ENCODE measurements around the gene ATPAF2.

Gene ATPAF2

DNA sequence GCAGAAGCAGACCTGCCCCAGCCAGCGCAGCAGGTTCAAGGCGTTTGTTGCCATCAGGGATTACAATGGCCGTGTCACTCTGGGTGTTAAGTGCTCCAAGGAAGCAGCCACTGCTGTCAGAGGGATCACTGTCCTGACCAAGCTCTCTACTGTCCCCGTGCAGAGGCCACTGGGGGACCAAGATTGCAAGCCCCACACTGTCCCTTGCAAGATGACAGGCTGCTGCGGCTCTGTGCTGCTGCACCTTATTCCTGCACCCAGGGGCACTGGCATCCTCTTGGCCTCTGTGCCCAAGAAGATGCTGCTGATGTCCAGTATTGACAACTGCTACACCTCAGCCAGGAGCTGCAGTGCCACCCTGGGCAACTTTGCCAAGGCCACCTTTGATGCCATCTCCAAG, 27.7 kb downstream of the ATPAF2 start:
- H4K20me1 ChIP-seq (ENCODE audit: insufficient read depth, low read length): no peaks in the 10 kb centered on the region
- no peak for TF ChIP-seq EZH2 (IDR thresholded peaks at IDR 0.05; ENCODE audit: borderline replicate concordance, low read length)
- TF ChIP-seq, protein P1, sequence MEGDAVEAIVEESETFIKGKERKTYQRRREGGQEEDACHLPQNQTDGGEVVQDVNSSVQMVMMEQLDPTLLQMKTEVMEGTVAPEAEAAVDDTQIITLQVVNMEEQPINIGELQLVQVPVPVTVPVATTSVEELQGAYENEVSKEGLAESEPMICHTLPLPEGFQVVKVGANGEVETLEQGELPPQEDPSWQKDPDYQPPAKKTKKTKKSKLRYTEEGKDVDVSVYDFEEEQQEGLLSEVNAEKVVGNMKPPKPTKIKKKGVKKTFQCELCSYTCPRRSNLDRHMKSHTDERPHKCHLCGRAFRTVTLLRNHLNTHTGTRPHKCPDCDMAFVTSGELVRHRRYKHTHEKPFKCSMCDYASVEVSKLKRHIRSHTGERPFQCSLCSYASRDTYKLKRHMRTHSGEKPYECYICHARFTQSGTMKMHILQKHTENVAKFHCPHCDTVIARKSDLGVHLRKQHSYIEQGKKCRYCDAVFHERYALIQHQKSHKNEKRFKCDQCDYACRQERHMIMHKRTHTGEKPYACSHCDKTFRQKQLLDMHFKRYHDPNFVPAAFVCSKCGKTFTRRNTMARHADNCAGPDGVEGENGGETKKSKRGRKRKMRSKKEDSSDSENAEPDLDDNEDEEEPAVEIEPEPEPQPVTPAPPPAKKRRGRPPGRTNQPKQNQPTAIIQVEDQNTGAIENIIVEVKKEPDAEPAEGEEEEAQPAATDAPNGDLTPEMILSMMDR (IDR thresholded peaks at IDR 0.05; ENCODE audit: low read length): no peak
- no peaks in the 10 kb centered on the region for H3K79me2 ChIP-seq (ENCODE audit: insufficient read depth, low read length)
- H3K27me3 ChIP-seq (ENCODE audit: insufficient read depth, low read length): no peaks in the 10 kb centered on the region
- H3K27ac ChIP-seq (ENCODE audit: low read depth, low read length, poor library complexity, severe bottlenecking): no peak overlapping the region
- H3F3A ChIP-seq (ENCODE audit: insufficient read depth, low read length): no peaks in the 10 kb centered on the region
- no peak overlapping the region for H3K9ac ChIP-seq (ENCODE audit: low read length)
- H3K4me3 ChIP-seq (ENCODE audit: low read depth, low read length, poor library complexity, severe bottlenecking): no peak overlapping the region
- no peak overlapping the region for H3K4me2 ChIP-seq (ENCODE audit: low read length)
- H3K36me3 ChIP-seq (ENCODE audit: insufficient read depth, low read length): peaks cover 64% of the 10 kb centered on the region
- no peak overlapping the region for H2AFZ ChIP-seq (ENCODE audit: low read length)
- no peaks in the 10 kb centered on the region for H3K9me2 ChIP-seq (ENCODE audit: low read depth, low read length)
- 0 out of 2 replicates have a peak, but pooled peaks cover 2% of the 10 kb centered on the region for H3K9me3 ChIP-seq (ENCODE audit: low read length)
- no peaks in the 10 kb centered on the region for H3K4me1 ChIP-seq (ENCODE audit: insufficient read depth, low read length, severe bottlenecking)

DNA sequence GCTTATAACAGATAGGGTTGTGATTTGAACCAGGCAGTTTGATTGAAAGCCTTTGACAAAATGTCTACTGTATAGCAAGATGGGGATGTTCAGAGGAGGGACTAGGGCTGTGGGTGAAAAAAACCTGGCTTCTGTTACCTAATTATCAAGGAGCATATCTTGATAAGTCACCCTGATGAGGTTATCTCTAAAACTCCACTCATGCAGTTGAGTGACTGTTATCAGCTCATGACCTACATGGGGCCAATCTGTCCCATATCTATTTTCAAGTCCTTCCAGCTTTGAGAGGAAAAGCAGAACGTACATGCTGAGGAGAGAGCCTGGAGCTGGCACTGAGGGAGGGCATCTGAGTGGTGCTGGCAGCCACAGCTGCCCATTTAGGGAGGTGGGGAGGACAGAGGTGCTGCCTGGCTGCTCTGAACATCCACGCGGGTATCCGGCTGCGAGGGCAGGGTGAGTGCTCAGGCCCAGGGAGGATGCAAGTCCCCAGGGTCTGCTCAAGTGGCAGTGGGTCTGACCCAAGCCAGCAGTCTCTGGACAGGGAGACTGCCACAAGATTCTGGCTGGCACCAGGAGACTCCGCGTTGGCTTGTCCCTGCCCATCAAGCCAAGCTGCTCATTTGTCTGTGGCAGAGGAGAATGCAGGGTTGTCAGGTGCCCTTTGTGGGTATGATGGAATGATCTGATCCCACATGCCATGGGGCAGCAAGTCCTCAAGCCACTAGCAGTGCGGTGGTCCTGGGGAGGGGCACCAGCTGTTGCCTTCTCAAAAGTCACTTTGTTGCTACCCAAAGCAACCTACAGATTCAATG, 29.2 kb downstream of the ATPAF2 start:
- no peak overlapping the region for H3K9ac ChIP-seq (ENCODE audit: low read length)
- no peaks in the 10 kb centered on the region for H4K20me1 ChIP-seq (ENCODE audit: insufficient read depth, low read length)
- peaks cover 57% of the 10 kb centered on the region for H3K36me3 ChIP-seq (ENCODE audit: insufficient read depth, low read length)
- H2AFZ ChIP-seq (ENCODE audit: low read length): no peak overlapping the region
- H3K4me1 ChIP-seq (ENCODE audit: insufficient read depth, low read length, severe bottlenecking): no peaks in the 10 kb centered on the region
- H3K79me2 ChIP-seq (ENCODE audit: insufficient read depth, low read length): no peaks in the 10 kb centered on the region
- H3K9me3 ChIP-seq (ENCODE audit: low read length): 0 out of 2 replicates have a peak, but pooled peaks cover 2% of the 10 kb centered on the region
- H3F3A ChIP-seq (ENCODE audit: insufficient read depth, low read length): no peaks in the 10 kb centered on the region
- no peak overlapping the region for H3K4me3 ChIP-seq (ENCODE audit: low read depth, low read length, poor library complexity, severe bottlenecking)
- TF ChIP-seq EZH2 (IDR thresholded peaks at IDR 0.05; ENCODE audit: borderline replicate concordance, low read length): no peak
- TF ChIP-seq, protein P1 (IDR thresholded peaks at IDR 0.05; ENCODE audit: low read length): no peak
- H3K27ac ChIP-seq (ENCODE audit: low read depth, low read length, poor library complexity, severe bottlenecking): no peak overlapping the region
- no peak overlapping the region for H3K4me2 ChIP-seq (ENCODE audit: low read length)
- no peaks in the 10 kb centered on the region for H3K9me2 ChIP-seq (ENCODE audit: low read depth, low read length)
- H3K27me3 ChIP-seq (ENCODE audit: insufficient read depth, low read length): no peaks in the 10 kb centered on the region

DNA sequence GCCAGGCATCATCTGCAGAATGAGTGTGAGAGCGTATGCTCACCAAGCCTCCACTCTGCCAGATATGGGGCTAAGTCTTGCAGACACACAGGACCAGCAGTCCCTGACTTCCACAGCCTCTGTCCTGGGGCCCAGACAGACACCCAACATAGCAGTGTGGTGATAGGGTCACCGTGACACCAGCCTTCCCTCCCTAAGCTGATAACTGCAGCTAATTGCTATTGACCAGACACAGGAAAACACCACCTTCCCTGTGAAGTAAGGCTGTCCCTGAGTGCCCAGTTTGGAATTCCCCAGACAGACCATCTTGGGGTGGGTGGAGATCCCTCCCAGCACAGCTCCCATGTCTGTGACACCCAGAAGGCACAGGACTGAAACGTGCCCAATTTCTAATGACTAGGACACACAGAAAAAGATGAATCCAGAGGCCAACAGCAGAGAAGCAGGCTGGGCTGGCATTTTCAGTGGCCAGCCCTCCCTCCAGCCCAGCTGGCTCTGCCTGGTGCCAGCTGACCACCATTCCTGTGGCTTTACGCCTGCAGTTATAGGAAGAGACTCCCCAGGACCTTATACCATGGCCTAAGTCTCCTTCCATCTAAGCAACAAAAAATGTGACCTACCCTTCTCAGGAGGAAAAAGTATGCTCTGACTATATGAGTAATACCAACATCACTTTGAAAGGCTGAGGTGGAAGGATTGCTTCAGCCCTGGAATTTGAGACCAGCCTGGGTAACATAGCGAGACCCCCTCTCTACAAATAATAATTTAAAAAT, 30.3 kb downstream of the ATPAF2 start:
- H2AFZ ChIP-seq (ENCODE audit: low read length): no peak overlapping the region
- H4K20me1 ChIP-seq (ENCODE audit: insufficient read depth, low read length): no peaks in the 10 kb centered on the region
- no peak overlapping the region for H3K27ac ChIP-seq (ENCODE audit: low read depth, low read length, poor library complexity, severe bottlenecking)
- peaks cover 47% of the 10 kb centered on the region for H3K36me3 ChIP-seq (ENCODE audit: insufficient read depth, low read length)
- H3K9me2 ChIP-seq (ENCODE audit: low read depth, low read length): no peaks in the 10 kb centered on the region
- no peaks in the 10 kb centered on the region for H3K4me1 ChIP-seq (ENCODE audit: insufficient read depth, low read length, severe bottlenecking)
- H3K27me3 ChIP-seq (ENCODE audit: insufficient read depth, low read length): no peaks in the 10 kb centered on the region
- no peaks in the 10 kb centered on the region for H3K79me2 ChIP-seq (ENCODE audit: insufficient read depth, low read length)
- H3K9ac ChIP-seq (ENCODE audit: low read length): no peak overlapping the region
- no peaks in the 10 kb centered on the region for H3F3A ChIP-seq (ENCODE audit: insufficient read depth, low read length)
- no peak overlapping the region for H3K4me2 ChIP-seq (ENCODE audit: low read length)
- H3K9me3 ChIP-seq (ENCODE audit: low read length): 0 out of 2 replicates have a peak, but pooled peaks cover 2% of the 10 kb centered on the region
- no peak overlapping the region for H3K4me3 ChIP-seq (ENCODE audit: low read depth, low read length, poor library complexity, severe bottlenecking)
- TF ChIP-seq, protein P1 (IDR thresholded peaks at IDR 0.05; ENCODE audit: low read length): no peak
- TF ChIP-seq EZH2 (IDR thresholded peaks at IDR 0.05; ENCODE audit: borderline replicate concordance, low read length): no peak

All from OCI-LY1 (cell line).